Mammary epithelial cell (primary cell): ENCODE results near the gene MYL4.

Experiments
- CTCF ChIP-seq, 2 donors: IDR thresholded peaks in 1 of 2; conservative IDR thresholded peaks in 1 of 2; 2 replicates each; pipeline ENCODE4 v1.5.1; 2011 to 2012; ENCODE audit warnings: inconsistent platforms in 2 of 2, low read length in 2 of 2, mild to moderate bottlenecking in 2 of 2, control low read depth in 1 of 2, low read depth in 1 of 2; ENCODE audit not compliant: insufficient read depth in 1 of 2; ENCODE audit errors: extremely low read depth in 1 of 2
- EZH2 ChIP-seq: IDR thresholded peaks from 2 replicates; pipeline ENCODE4 v1.6.1; 2012; ENCODE audit warnings: low read length, inconsistent platforms, borderline replicate concordance

GRCh38 chr17:47223007-47223406, 13.9 kb downstream of the MYL4 start:
- no peak for TF ChIP-seq CTCF (conservative IDR thresholded peaks at IDR 0.05 in 1 of 2, IDR thresholded peaks at IDR 0.05 in 1 of 2; ENCODE audit: extremely low read depth in 1 of 2, insufficient read depth in 1 of 2, low read depth in 1 of 2, low read length in 2 of 2)
- TF ChIP-seq EZH2: no peak
